HG03039 (cell line): ENCODE results near the gene CTDNEP1.
A peak's percentile ranks its signal among the peaks of the same experiment; 100 is the strongest.

Source experiments
- ATAC-seq: cut with Tn5 transposase; IDR thresholded peaks from one replicate; pipeline ENCODE4 v1.9.1; 2021; ENCODE audit warnings: mild to moderate bottlenecking, moderate library complexity; ENCODE audit not compliant: unreplicated experiment

The CTDNEP1 gene

GRCh38 chr17:7216242-7217112 lies 35.1 kb downstream of the CTDNEP1 start:
- ATAC-seq, result no peak

DNA sequence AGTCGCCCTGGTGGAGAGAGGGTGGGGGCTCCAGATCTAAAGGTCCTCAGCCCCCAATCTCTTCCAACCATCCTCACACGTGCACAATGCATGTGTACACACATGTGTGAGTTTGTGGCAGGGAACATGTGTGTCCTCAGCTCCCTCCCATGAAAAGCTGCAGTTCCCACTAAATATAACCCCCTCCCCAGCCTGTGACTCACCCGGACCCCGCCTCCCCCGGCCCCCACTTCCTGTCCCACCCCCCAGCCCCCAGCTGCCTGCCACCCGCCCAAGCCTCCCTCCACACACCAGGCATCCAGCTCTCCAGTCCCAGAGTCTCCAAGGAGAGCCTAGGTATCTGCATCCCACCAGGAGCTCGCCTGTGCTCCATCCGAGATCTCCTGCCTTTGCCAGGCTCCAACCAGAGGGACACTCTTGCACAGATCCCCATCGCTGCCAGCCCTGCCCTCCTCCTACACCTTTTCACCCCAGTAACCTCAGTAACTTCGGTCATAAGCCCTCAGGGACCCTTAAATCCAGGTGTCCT lies 35.8 kb downstream of the CTDNEP1 start:
- no peak for ATAC-seq

DNA sequence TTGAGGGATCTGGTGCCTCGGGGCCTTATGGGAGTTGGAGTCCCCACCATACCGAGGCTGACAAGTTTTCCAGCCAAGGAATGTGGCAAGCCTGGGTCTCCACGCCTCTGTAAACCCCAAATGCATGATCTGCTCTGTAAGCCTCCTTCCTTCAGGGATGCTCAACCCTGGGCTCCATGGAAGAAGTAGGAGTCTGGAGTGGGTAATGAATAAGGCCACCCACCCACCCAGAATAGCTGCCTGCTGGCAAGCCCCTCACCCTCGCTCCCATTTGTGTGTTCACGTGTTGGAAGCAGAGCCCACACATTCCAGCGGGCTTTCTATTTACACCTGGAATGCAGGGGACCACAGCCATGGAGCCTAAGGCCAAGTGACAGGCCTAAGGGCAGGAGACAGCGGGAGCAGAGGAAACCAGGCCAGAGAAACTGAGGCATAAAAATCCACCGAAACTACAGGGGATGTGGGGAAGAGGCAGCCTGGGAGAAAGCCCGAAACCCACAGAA lies 36.3 kb downstream of the CTDNEP1 start:
- no peak for ATAC-seq

DNA sequence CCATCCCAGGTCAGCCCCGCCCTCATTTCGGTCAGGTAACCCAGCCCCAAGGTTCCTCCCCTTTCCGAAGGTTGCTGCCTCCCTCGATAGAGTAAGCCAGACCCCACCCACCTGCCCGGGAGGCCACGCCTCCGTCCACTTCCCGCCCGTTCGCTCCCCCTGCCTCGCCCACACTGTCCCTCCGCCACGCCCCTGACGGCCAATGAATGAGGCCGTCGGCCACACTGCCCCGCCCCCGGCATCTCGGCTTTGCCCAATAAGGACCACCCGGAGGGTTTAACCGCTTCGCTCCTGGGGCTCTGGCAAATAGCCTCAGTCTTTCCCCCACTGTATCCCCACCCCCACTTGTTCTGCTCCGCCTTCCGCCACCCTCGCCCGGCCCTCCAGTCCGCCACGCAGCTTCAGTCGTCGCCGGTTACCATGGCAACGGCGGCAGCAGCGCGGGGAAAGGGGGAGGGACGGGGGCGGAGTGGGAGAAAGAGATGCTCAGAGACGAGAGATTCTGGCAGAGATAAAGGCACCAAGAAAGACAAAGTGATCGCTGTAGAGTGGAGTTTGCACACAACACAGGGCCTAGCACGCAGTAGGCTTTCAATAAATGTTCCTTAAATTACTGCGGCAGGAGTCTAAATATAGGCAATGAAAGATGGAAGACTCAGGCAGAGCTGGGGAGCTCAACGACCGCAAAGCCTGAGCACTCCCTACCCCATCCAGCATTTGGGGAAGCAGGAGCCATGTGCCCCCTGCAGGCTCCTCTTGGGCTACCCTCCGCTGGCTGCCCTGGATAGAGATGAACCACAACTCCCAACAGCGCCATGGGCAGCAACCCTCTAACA lies 37.0 kb downstream of the CTDNEP1 start:
- peak; percentile 67 for ATAC-seq

- no peak for ATAC-seq
Observed at GRCh38 chr17:7213895-7214299, 37.6 kb downstream of the CTDNEP1 start.

- no peak for ATAC-seq
Observed at GRCh38 chr17:7211491-7212273, 39.9 kb downstream of the CTDNEP1 start.

GRCh38 chr17:7208754-7209460 lies 42.6 kb downstream of the CTDNEP1 start:
- no peak for ATAC-seq

DNA sequence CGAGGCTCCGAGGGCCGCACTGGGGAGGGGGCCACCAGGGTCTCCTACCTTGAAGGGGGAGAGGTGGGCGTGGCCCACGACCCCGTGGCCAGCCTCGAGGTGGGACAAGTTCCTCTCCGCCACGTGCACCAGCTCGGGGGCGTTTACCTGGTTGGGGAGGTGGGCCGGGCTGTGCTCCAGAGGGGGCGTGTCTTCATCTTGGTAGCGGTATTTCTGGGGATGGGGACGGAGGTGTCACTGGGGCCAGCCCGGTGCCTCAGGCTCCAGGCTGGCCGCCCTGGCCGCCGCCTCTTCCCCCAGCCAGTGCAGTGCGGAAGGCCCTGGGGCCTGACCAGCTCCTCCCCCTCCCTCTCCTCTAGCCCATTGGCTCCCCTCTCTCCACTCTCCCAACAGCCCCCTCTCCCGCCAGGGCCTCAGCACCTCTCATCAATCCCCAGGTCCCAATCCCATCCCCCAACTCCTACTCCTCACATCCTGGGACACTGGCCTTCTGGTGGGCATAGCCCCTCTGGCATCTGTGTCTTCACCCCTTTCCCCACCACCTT lies 43.4 kb downstream of the CTDNEP1 start:
- no peak for ATAC-seq

- ATAC-seq, result no peak
Observed at GRCh38 chr17:7207120-7208001, 44.2 kb downstream of the CTDNEP1 start.

GRCh38 chr17:7205561-7205960 lies 46.0 kb downstream of the CTDNEP1 start:
- no peak for ATAC-seq

DNA sequence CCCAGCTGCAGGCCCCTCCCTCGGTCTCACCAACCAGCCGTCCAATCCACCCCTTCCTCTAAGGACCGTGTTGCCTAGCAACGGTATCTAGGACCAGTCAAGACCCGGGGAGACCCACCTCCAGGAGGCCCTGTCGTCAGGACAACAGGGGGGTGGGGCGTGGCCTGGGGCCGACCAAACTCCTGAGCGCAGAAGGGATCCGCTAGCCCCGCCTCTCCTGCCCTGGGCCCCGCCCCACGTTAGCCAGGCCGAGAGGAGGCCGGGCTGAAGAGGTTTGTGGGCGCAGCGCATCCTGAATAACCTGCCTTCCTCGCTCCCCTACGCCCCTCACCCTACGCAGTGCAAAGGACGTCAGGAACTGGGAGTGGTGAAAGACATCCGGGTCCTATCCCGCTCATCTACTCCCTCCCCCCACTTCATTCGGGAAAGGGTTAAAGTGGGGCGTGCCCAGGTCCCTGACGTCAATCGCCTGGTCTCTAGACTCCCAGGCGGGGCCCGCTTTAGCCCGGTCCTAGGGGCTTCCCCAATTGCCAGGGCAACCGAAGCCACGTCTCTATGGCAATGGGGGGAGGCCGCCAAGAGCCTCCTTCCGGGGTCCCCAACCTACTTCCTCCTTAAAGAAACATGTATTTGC lies 46.6 kb downstream of the CTDNEP1 start:
- ATAC-seq, result peak; percentile 66

GRCh38 chr17:7204336-7204735 lies 47.2 kb downstream of the CTDNEP1 start:
- no peak for ATAC-seq

DNA sequence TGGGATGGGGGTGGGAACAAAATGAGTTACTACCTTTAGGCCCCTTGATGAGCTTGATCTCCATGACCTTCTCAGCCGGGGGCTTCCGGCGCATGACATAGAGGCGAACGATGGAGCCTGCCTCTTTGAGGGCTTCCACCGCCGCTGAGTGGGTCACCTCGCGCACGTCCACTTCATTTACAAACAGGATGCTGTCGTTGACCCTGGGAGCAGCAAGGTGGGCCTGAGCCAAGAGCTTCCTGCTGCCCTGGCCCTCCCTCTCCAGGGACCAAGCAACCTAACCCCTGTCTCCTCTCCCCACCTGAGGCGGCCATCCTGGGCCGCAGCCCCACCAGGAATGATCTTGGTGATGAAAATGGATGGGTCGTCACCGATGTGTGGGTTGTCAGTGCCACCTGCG lies 48.1 kb downstream of the CTDNEP1 start:
- no peak for ATAC-seq

GRCh38 chr17:7196651-7197401 lies 54.7 kb downstream of the CTDNEP1 start:
- ATAC-seq, result no peak

GRCh38 chr17:7195971-7196370 lies 55.6 kb downstream of the CTDNEP1 start:
- ATAC-seq, result no peak
